OCI-LY1 (cell line): ENCODE results near the gene CCDC150.

Experiments used
- CTCF ChIP-seq: fragments of 200-600 bp; sonication (generic), shearing (Covaris generic); IDR thresholded peaks from 2 replicates; pipeline ENCODE4 v1.5.1; 2017; ENCODE audit warnings: mild to moderate bottlenecking, antibody characterized with exemption, low read length, moderate library complexity, mixed read lengths
- EZH2 ChIP-seq: fragments of 200-600 bp; sonication (generic), shearing (Covaris generic); IDR thresholded peaks from 2 replicates; pipeline ENCODE4 v1.8.0; 2017; ENCODE audit warnings: borderline replicate concordance, mixed run types, mild to moderate bottlenecking, antibody characterized with exemption, low read length, moderate library complexity, mixed read lengths

- TF ChIP-seq CTCF (no peak), EZH2 (no peak)
Observed at GRCh38 chr2:196630531-196630930, 9.0 kb upstream of the CCDC150 start.
